Measurements from ENCODE around the gene TGFBR3.

DNA sequence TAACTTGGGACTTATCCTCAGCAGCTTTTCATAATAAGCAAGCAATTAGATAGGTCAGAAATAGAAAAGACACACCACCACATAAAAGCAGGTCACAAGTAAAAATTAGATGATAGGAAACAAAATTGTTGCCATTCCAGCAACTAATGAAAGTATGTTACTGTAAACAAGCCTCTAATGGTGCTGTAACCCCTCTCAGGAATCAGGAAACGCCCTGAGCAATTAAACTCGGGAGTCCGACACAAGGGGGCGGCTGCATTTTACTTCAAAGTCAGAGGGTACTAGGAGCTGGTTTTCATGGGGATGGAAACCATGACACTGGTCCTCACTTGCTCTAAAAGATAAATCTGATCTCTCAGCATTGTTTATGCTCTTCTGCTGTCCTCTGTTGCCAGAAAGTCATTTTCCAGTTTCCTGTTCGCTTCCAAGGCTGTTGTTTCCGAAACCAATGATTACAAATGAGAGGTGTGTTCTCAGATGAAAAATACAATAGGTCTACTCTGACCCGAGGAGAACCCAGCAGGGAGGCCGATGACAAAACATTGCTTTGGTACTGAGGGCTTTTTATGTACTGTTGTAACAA is 93.4 kb downstream of the TGFBR3 start:
- TF ChIP-seq EZH2 (IDR thresholded peaks at IDR 0.05; ENCODE audit: insufficient read depth, poor library complexity, severe bottlenecking) = no peak
- no peak for TF ChIP-seq EZH2phosphoT487 (IDR thresholded peaks at IDR 0.05; ENCODE audit: insufficient read depth, low read depth)

Data from GM23248 (cell line).